GM19043 (cell line): Measurements from ENCODE around the gene CBARP.

ENCODE experiments used
- ATAC-seq: cut with Tn5 transposase; IDR thresholded peaks from one replicate; pipeline ENCODE4 v1.9.1; 2021; ENCODE audit warnings: low read depth; ENCODE audit not compliant: unreplicated experiment

CBARP gene

DNA sequence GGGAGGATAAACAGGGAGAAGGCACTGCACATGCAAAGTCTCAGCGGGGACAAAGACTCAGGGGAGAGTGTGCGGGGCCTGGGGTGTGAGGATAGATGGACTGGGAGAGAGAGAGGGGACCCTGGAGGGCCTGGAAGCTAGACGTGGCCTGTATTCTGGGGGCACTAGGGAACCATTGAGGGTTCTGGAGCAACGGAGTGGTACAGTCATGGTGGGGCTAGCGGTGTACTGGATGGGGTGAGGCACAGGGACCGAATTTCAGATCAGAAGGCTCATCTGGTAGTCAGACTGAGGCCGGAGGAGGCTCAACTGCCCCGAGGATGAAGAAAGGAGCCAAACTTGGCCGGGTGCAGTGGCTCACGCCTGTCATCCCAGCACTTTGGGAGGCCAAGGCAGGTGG, 55.7 kb downstream of the CBARP start:
- ATAC-seq = no peak

GRCh38 chr19:1181606-1182005, 56.2 kb downstream of the CBARP start:
- ATAC-seq = no peak
